GM19324 (cell line): ENCODE measurements around the gene CDH13.

Source experiments
- ATAC-seq: cut with Tn5 transposase; IDR thresholded peaks from one replicate; pipeline ENCODE4 v1.9.1; 2021; ENCODE audit warnings: mild to moderate bottlenecking, moderate library complexity; ENCODE audit not compliant: unreplicated experiment, low FRiP score

Gene CDH13

GRCh38 chr16:83353241-83353640 is 726.5 kb downstream of the CDH13 start:
- ATAC-seq: no peak

- ATAC-seq: no peak
Measured at GRCh38 chr16:83354015-83354414, 727.2 kb downstream of the CDH13 start.

GRCh38 chr16:83355570-83356218 is 728.9 kb downstream of the CDH13 start:
- no peak for ATAC-seq

- no peak for ATAC-seq
Measured at GRCh38 chr16:83356266-83356665, 729.5 kb downstream of the CDH13 start.

GRCh38 chr16:83356986-83357385 is 730.2 kb downstream of the CDH13 start:
- no peak for ATAC-seq

GRCh38 chr16:83363521-83363920 is 736.8 kb downstream of the CDH13 start:
- no peak for ATAC-seq

- no peak for ATAC-seq
Measured at GRCh38 chr16:83365166-83365565, 738.4 kb downstream of the CDH13 start.

GRCh38 chr16:83366228-83366627 is 739.5 kb downstream of the CDH13 start:
- ATAC-seq: no peak

- ATAC-seq: no peak
Measured at GRCh38 chr16:83374979-83375378, 748.2 kb downstream of the CDH13 start.

GRCh38 chr16:83389751-83390150 is 763.0 kb downstream of the CDH13 start:
- no peak for ATAC-seq

- no peak for ATAC-seq
Measured at GRCh38 chr16:83390759-83391158, 764.0 kb downstream of the CDH13 start.

- no peak for ATAC-seq
Measured at GRCh38 chr16:83392743-83393142, 766.0 kb downstream of the CDH13 start.

- no peak for ATAC-seq
Measured at GRCh38 chr16:83393196-83393981, 766.6 kb downstream of the CDH13 start.

GRCh38 chr16:83397601-83398291 is 771.0 kb downstream of the CDH13 start:
- no peak for ATAC-seq

GRCh38 chr16:83400234-83400633 is 773.5 kb downstream of the CDH13 start:
- no peak for ATAC-seq

GRCh38 chr16:83402160-83402814 is 775.5 kb downstream of the CDH13 start:
- ATAC-seq: no peak

- ATAC-seq: no peak
Measured at GRCh38 chr16:83402967-83403366, 776.2 kb downstream of the CDH13 start.

GRCh38 chr16:83403761-83404160 is 777.0 kb downstream of the CDH13 start:
- ATAC-seq: no peak

GRCh38 chr16:83404261-83404660 is 777.5 kb downstream of the CDH13 start:
- no peak for ATAC-seq

GRCh38 chr16:83407928-83408327 is 781.2 kb downstream of the CDH13 start:
- ATAC-seq: no peak

- no peak for ATAC-seq
Measured at GRCh38 chr16:83409347-83409746, 782.6 kb downstream of the CDH13 start.
